ENCODE results near the gene SLC27A2.

GRCh38 chr15:50135031-50135551 lies 46.9 kb upstream of the SLC27A2 start:
- no peak for TF ChIP-seq ZNF8 (CRISPR knock-in tag; IDR thresholded peaks at IDR 0.05)
- TF ChIP-seq OSR1 (CRISPR knock-in tag; IDR thresholded peaks at IDR 0.05), result no peak
- no peak for TF ChIP-seq PPARA (CRISPR knock-in tag; IDR thresholded peaks at IDR 0.05; ENCODE audit: borderline replicate concordance)
- no peak for TF ChIP-seq PATZ1 (CRISPR knock-in tag; IDR thresholded peaks at IDR 0.05; ENCODE audit: borderline replicate concordance)
- TF ChIP-seq TOX (CRISPR knock-in tag; IDR thresholded peaks at IDR 0.05; ENCODE audit: borderline replicate concordance), result no peak
- TF ChIP-seq ZFP30 (CRISPR knock-in tag; IDR thresholded peaks at IDR 0.05), result no peak

All from SK-N-SH treated with all-trans-retinoic acid at 6 μM for 48 hours (cell line).